Forelimb muscle (tissue), 1 donor: ENCODE measurements around the gene DYNLT2. TPM values are rescaled to one million over a fixed set of nuclear protein-coding genes. Genes with fewer than 3 reads are reported as not detected.
"Not testable (repeated sequence)": the region's sequence is repeated elsewhere in the genome, so short reads cannot be mapped to it uniquely, and the experiment has no call there.

Source experiments
- DNase-seq: peaks from one replicate; pipeline ENCODE4 v3.0.0-alpha.2; 2013; ENCODE audit warnings: low read depth
- polyA plus RNA-seq: library from polyadenylated mRNA; unstranded; fragments of 120-200 nt; gene quantifications from one replicate; pipeline ENCODE4 v1.2.1, GENCODE V29; 2013; ENCODE audit not compliant: insufficient read length

The DYNLT2 gene
- polyA plus RNA-seq, 1 donor = 2.9 TPM

GRCh38 chr6:169701954-169702839, 49.2 kb downstream of the DYNLT2 start, which contains the start of the genes C6orf120 and WDR27:
Gene C6orf120, plus strand, starts transcription at chr6:169702126. Its CDS starts 334 bp downstream, at chr6:169702460.
Gene WDR27, minus strand, starts transcription at chr6:169702029. Its CDS starts 13,024 bp downstream, at chr6:169689005.
- peak; percentile 90 for DNase-seq

GRCh38 chr6:169701311-169701953, 49.9 kb downstream of the DYNLT2 start:
- no peak for DNase-seq

- no peak for DNase-seq
Observed at GRCh38 chr6:169700296-169700695, 51.1 kb downstream of the DYNLT2 start.

- not testable (repeated sequence) for DNase-seq
Observed at GRCh38 chr6:169697115-169697514, 54.3 kb downstream of the DYNLT2 start.

GRCh38 chr6:169695131-169695530, 56.2 kb downstream of the DYNLT2 start:
- DNase-seq = no peak

- no peak for DNase-seq
Observed at GRCh38 chr6:169692516-169692915, 58.9 kb downstream of the DYNLT2 start.

GRCh38 chr6:169691260-169691659, 60.1 kb downstream of the DYNLT2 start:
- no peak for DNase-seq

Other genes starting within 250 kb of the DYNLT2 start
- 42.5 TPM for gene WDR27, start 49.5 kb downstream of the DYNLT2 start, polyA plus RNA-seq
- gene C6orf120, start 49.4 kb downstream of the DYNLT2 start, polyA plus RNA-seq = 27.2 TPM
- gene PHF10, start 27.1 kb downstream of the DYNLT2 start, polyA plus RNA-seq = 70.8 TPM
- gene ERMARD, start 50 bp upstream of the DYNLT2 start, polyA plus RNA-seq = 21.1 TPM